HG03064 (cell line): ENCODE data around the gene ISY1.
"Not testable (repeated sequence)": the region's sequence is repeated elsewhere in the genome, so short reads cannot be mapped to it uniquely, and the experiment has no call there.

ENCODE experiments used
- ATAC-seq: cut with Tn5 transposase; IDR thresholded peaks from one replicate; pipeline ENCODE4 v1.9.1; 2021; ENCODE audit warnings: low read depth; ENCODE audit not compliant: unreplicated experiment

ISY1 gene

GRCh38 chr3:129173206-129173605 lies 12.3 kb upstream of the ISY1 start:
- no peak for ATAC-seq

DNA sequence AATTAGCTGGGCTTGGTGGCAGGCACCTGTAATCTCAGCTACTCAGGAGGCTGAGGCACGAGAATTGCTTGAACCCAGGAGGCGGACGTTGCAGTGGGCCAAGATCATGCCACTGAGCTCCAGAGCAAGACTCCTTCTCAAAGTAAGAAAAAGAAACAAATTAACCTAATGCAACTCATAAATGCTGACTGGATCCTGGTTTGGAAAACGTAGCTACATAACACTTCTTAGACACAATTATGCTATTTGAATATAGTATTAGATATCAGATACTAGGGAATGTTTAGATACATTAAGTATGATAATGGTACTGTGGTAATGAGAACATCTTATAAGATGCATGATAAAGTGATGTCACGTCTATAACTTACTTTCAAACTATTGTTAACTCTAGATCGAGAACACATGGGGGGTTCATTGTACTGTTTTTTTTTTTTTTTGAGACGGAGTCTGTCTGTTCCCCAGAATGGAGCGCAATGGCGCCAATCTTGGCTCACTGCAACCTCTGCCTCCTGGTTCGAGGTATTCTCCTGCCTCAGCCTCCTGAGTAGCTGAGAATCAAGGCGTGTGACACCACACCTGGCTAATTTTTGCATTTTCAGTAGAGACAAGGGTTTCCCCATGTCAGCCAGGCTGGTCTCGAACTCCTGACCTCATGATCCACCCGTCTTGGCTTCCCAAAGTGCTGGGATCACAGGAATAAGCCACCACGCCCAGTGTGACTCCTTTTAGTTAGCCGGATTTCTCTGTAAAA lies 5.9 kb upstream of the ISY1 start:
- no peak for ATAC-seq

DNA sequence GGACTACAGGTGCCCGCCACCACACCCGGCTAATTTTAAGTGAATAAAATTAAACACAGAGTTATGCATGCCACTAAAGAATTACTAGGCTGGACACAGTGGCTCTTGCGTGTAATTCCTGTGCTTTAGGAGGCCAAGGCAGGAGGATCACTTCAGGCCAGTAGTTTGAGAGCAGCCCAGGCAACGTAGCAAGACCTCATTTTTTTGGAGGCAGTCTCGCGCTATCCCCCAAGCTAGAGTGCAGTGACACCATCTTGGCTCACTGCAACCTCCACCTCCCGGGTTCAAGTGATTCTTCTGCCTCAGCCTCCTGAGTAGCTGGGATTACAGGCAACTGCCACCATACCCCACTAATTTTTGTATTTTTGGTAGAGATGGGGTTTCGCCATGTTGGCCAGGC lies 4.7 kb upstream of the ISY1 start:
- ATAC-seq: not testable (repeated sequence)

DNA sequence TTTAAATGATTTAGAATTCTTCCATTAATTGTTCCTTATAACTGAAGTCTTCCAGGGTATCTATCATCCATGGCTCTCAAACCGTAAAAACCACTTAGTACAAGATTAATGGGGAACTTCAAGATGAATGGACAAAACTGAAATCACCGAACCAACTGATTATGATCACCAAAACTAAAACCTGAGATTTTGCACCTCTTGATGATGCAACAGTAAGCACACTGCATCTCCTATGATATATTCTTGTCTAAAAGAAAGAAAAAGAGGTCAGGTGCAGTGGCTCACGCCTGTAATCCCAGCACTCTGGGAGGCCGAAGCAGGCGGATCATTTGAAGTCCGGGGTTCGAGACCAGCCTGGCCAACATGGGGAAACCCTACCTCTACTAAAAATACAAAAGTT lies 3.6 kb upstream of the ISY1 start:
- no peak for ATAC-seq

DNA sequence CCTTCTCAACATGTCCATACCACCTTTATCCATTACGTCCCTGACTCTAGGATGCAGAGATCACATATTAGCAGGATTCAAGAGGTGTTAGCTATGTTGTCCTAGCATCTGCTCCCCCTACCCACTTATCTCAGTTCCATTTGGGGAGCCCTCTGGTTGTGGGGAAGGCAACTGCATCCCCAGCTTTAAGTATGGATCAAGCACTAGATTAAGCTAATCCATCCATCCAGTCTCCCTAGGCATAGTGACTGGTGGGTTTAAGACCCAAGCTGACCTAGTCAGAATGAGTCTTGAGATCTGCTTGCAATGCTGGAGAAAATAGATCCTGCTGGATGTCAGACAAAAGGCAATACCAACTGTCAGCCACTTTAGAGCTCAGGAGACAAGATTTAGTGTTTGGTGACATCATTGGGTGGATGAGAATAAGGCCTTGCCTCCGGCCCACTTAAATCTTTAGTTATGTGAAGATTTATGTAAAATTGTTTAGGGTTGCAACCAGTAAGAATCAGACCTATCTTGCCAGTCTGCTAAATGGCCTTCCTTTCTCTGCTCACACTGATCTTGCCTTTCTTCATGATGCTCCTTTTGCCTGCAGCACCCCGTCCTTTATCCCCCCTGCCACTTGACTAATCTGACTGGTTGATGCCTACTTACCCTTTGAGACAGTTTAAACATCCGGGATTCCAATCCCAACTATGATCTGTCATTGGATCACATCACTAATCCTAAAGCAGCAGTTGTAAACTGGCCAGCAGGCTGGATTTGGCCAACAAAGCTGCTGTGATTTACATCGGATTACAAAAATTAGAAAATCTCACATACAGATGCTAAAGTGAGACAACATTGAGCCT lies 2.1 kb upstream of the ISY1 start:
- no peak for ATAC-seq

DNA sequence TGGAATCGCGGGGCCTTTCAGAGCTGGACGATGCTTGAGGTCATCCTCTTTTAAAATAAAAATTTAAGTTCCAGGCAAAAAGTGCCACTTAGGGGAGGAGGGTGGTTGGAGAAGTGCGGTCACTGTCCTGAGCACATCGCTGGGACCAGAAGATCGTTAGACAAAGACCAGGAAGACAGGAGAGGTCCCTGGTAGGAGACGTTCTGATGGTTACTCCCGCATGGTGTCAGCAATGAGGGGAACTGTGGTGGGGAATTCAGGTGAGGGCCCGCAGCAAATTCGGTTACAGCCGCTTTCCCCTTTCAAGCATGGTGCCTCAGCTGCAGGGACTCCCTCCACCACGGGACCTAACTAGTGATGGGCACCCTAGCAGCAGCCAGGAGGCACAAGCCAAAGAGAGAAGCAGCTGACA lies 1.0 kb upstream of the ISY1 start:
- peak; percentile 5 for ATAC-seq

DNA sequence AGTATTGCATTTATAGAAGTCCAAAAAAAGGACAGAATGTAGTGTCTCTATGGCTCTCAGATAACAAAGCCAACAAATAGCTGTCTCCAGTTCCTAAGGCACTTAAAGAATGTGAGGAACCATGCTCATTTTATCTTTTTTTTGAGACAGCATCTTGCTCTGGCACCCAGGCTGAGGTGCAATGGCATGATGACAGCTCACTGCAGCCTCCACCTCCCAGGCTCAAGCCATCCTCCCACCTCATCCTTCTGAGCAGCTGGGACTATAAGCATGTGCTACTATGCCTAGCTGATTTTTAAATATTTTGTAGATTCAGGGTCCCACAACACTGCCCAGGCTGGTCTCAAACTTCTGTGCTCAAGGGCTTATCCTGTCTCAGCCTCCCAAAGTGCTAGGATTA lies 16.1 kb downstream of the ISY1 start:
- no peak for ATAC-seq

GRCh38 chr3:129141011-129141410 lies 19.9 kb downstream of the ISY1 start:
- not testable (repeated sequence) for ATAC-seq

DNA sequence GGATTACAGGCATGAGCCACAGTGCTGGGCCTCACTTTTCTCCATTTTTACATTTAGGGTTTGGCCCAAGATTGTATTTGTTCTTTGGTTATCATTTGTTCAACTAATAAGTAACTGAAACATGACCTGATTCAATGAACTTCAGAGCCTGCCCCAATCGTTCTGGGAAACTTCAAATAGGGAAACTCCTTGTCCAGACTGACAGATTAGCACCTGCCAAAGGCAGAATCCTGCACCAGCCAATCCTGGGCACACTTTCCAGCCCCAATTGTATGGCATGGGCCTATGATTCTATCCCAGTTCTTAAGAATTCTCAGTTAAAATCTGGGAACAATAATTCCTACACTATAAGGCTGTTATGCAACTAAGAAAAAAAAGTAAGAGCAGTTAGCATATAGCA lies 21.0 kb downstream of the ISY1 start:
- ATAC-seq: no peak

DNA sequence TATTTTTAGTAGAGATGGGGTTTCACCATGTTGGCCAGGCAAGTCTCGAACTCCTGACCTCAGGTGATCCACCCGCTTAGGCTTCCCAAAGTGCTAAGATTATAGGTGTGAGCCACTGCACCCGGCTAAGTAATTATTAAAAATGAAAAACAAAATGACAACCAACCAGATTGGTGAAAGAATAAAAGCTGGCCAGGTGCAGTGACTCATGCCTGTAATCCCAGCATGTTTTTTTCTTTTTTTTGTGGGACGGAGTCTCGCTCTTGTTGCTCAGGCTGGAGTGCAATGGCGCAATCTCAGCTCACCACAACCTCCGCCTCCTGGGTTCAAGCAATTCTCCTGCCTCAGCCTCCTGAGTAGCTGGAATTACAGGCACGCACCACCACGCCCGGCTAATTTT lies 24.6 kb downstream of the ISY1 start:
- not testable (repeated sequence) for ATAC-seq

DNA sequence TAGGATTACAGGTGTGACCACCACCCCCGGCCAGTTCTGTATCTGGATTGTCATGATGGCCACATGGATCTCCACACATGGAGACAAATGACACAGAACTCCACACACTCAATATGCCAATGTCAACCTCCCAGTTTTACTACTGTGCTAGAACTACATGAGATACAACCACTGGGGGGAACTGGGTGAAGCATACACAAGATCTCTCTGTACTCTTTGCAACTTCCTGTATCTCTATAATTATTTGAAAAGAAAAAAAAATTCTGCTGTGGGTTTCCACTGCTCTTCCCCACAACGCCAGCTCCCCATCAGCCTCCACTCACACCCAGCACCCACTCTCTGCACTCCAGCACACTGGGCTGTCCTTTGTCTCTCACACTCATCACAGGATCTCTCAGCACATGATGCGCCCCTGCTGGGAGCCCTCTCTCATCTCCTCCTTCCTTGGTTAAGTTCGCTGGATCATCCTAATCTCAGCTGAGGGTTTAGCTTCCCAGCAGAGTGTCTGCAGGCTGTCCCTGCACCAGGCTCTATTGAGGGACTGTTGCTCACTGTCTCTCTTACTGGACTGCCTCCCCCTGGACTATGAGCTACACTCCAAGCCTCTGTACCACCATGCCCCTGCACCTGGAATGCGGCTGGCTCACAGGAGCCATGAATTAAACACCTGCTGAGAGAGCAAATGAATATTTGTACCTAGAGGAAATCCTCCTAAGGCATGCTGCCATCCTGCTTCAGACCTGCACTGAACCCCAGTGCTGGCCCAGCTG lies 28.6 kb downstream of the ISY1 start:
- ATAC-seq: no peak

GRCh38 chr3:129131465-129132088 lies 29.3 kb downstream of the ISY1 start:
- no peak for ATAC-seq

DNA sequence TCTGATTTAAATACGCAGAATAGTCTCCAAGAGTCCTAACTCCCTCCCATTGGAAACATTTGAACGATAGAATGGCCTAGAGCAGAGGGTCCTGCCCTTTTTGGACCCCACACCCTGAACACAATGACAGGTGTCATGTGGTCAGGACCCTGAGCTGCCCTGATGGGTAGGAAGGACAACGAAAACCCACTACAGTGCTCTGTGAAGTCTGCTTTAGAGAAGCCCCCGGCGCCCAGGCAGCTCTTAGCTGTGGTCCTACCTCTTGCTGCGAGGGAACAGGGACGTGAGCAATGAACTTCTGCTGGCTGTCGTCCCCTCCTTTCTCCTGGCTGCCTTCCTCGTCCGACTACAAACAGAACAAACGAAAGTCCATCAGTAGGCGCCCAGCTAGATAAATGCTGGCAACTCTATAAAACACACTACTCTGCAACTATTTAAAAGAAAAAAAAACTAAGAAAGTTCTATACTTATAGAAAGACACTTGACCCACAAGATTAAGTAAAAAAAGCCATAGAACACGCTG lies 30.5 kb downstream of the ISY1 start:
- no peak for ATAC-seq

- no peak for ATAC-seq
These were observed 32.3 kb downstream of the ISY1 start for GRCh38 chr3:129128357-129129155.

GRCh38 chr3:129126726-129127280 lies 34.1 kb downstream of the ISY1 start:
- ATAC-seq: no peak

GRCh38 chr3:129123314-129124060 lies 37.4 kb downstream of the ISY1 start:
- no peak for ATAC-seq

DNA sequence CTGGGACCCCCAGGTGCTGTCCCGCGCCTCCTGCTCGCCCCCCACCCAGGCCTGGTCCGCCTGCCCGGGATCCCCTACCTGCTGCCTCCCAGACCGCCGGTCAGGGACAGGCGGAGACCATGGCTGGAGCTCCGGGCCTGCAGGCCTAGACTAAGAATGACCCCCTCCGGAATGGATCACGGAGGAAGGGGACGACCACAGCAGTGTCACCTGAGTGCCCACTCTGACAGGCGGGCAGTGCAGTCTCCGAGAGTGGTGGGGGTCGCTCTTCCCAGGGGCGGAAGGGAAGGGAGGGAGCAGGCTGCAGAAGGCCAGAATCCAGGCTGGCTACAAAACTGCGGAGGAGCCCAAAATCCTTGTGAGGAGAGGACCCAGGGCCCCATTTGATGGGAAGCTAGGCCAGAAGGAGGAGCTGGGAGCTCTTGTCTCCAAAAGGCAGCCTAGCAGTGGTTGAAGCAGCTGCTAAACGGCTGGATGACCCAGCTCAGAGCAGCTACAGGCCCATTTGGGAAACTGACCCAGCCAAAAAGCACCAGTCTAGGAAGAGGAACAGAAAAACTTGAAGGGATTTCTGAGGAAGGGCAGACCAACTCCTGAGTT lies 38.4 kb downstream of the ISY1 start:
- ATAC-seq: no peak

- ATAC-seq: peak; percentile 44
These were observed 39.0 kb downstream of the ISY1 start, which contains the start of gene RAB43 for GRCh38 chr3:129121792-129122411. TSS of gene RAB43 (minus strand) at chr3:129121804. CDS start at chr3:129121489, 315 bp downstream.
